Measurements from ENCODE around the gene TSKS.

DNA sequence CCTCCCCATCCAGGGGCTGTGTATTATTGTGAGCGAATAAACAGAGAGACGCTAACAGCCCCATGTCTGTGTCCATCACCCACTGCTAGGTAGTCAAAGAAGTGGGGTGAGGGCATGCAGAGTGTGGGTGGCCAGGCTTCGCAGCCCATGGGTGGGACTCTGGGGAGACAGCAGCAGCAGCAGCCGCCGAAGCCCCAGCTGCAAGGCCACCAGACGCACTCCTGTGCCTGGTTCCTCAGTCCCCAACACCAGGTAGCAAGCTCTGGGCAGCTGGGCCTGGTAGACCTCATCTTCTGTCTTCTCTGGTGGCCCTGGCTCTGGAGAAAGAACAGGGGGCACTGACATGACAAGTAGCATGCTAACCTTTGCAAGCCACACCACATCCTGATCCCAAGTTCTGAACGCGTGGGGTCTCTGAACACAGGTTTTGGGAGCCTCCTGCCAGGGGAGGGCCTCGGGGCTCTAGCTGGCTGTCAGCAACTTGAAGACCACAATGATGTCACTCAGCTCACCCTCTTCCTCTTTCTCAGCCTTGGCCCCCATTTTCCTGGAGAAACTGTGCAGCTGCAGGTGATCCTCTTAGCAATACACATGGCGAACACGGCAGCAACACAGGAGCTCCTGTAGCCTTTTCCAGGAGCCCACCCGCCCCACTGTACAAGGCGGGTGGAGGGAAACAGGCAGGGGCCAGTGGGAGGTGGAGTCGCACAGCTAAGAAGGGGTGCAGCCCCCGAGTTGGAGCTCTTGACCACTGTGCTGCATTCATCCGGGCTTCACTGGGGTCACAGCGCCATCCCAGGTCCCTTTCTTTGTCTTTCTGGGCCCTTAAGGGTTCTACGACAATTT is 44.2 kb upstream of the TSKS start:
- TF ChIP-seq CTCF (IDR thresholded peaks at IDR 0.05; ENCODE audit: low read length), result no peak
- no peak for TF ChIP-seq EZH2 (optimal IDR thresholded peaks at IDR 0.05; ENCODE audit: low read depth, low read length)
